WTC11 (cell line): ENCODE data around the gene P4HB. TPM values are rescaled to one million over a fixed set of nuclear protein-coding genes. Genes with fewer than 3 reads are reported as not detected.

Source experiments
- ARID4B ChIP-seq: sonication (generic); formaldehyde crosslinking; IDR thresholded peaks from 2 replicates; pipeline ENCODE4 v1.8.0; 2023; ENCODE audit warnings: missing genetic modification reagents, mild to moderate bottlenecking, borderline replicate concordance
- ATF6 ChIP-seq: sonication (generic); formaldehyde crosslinking; IDR thresholded peaks from 2 replicates; pipeline ENCODE4 v1.8.1; 2023; ENCODE audit warnings: mild to moderate bottlenecking, missing genetic modification reagents
- FOXP4 ChIP-seq: sonication (generic); formaldehyde crosslinking; IDR thresholded peaks from 2 replicates; pipeline ENCODE4 v1.8.0; 2022; ENCODE audit warnings: mild to moderate bottlenecking, missing genetic modification reagents
- HMGXB4 ChIP-seq: sonication (generic); formaldehyde crosslinking; IDR thresholded peaks from 2 replicates; pipeline ENCODE4 v1.8.1; 2023; ENCODE audit warnings: mild to moderate bottlenecking, moderate library complexity, missing genetic modification reagents
- NR2C2 ChIP-seq: sonication (generic); formaldehyde crosslinking; IDR thresholded peaks from 2 replicates; pipeline ENCODE4 v1.8.0; 2022; ENCODE audit warnings: mild to moderate bottlenecking, missing genetic modification reagents
- PREB ChIP-seq: sonication (generic); formaldehyde crosslinking; IDR thresholded peaks from 2 replicates; pipeline ENCODE4 v1.8.1; 2022; ENCODE audit warnings: mild to moderate bottlenecking, missing genetic modification reagents, moderate library complexity, borderline replicate concordance
- RORB ChIP-seq: fragments of 250-450 bp; sonication (Bioruptor Pico); IDR thresholded peaks from 2 replicates; pipeline ENCODE4 v1.9.0; 2021; ENCODE audit warnings: mild to moderate bottlenecking
- TEAD1 ChIP-seq: sonication (generic); formaldehyde crosslinking; IDR thresholded peaks from 2 replicates; pipeline ENCODE4 v1.8.0; 2022; ENCODE audit warnings: mild to moderate bottlenecking, missing genetic modification reagents
- ZBTB21 ChIP-seq: sonication (generic); formaldehyde crosslinking; IDR thresholded peaks from 2 replicates; pipeline ENCODE4 v1.8.1; 2023; ENCODE audit warnings: mild to moderate bottlenecking, missing genetic modification reagents, borderline replicate concordance
- ZNF121 ChIP-seq: sonication (generic); formaldehyde crosslinking; IDR thresholded peaks from 2 replicates; pipeline ENCODE4 v1.8.0; 2023; ENCODE audit warnings: missing genetic modification reagents
- ZNF219 ChIP-seq: sonication (generic); formaldehyde crosslinking; IDR thresholded peaks from 2 replicates; pipeline ENCODE4 v1.8.0; 2023; ENCODE audit warnings: missing genetic modification reagents, mild to moderate bottlenecking, borderline replicate concordance
- ZNF232 ChIP-seq: sonication (generic); formaldehyde crosslinking; IDR thresholded peaks from 2 replicates; pipeline ENCODE4 v1.8.0; 2022; ENCODE audit warnings: mild to moderate bottlenecking, missing genetic modification reagents
- ZNF532 ChIP-seq: fragments of 250-450 bp; sonication (Bioruptor Pico); IDR thresholded peaks from 2 replicates; pipeline ENCODE4 v1.9.0; 2021; ENCODE audit warnings: mild to moderate bottlenecking, borderline replicate concordance
- total RNA-seq: library from RNA; stranded (reverse); gene quantifications from 3 replicates; pipeline ENCODE4 v1.2.3, GENCODE V29; 2021

The P4HB gene
- total RNA-seq, 1 experiment from 2014 or later: 380 TPM

- TF ChIP-seq ZNF532 (CRISPR knock-in tag) (no peak), ARID4B (no peak), RORB (CRISPR knock-in tag) (no peak), FOXP4 (no peak), ZNF232 (CRISPR knock-in tag) (no peak), TEAD1 (CRISPR knock-in tag) (no peak), HMGXB4 (CRISPR knock-in tag) (no peak), ZNF121 (CRISPR knock-in tag) (no peak), ZBTB21 (CRISPR knock-in tag) (no peak), NR2C2 (CRISPR knock-in tag) (no peak), PREB (no peak), ATF6 (CRISPR knock-in tag) (no peak), ZNF219 (CRISPR knock-in tag) (no peak)
Observed at GRCh38 chr17:81891303-81891552, 30.9 kb upstream of the P4HB start (continued).
